Astrocyte of the hippocampus (primary cell): ENCODE results near the gene TRIM66.

ENCODE experiments used
- DNase-seq: peaks from one replicate; pipeline ENCODE4 v3.0.0; 2011; ENCODE audit warnings: low read depth, low spot score

The TRIM66 gene

GRCh38 chr11:8612522-8612921 is 69.9 kb downstream of the TRIM66 start:
- DNase-seq = no peak

- peak; percentile 36 for DNase-seq
These were observed 71.8 kb downstream of the TRIM66 start for GRCh38 chr11:8610532-8611116.

- peak; percentile 33 for DNase-seq
These were observed 73.8 kb downstream of the TRIM66 start for GRCh38 chr11:8608652-8609051.

- DNase-seq = peak; percentile 9
These were observed 76.4 kb downstream of the TRIM66 start for GRCh38 chr11:8605971-8606563.

- peak; percentile 94 for DNase-seq
These were observed 78.3 kb downstream of the TRIM66 start for GRCh38 chr11:8604078-8604723.

GRCh38 chr11:8603696-8604077 is 78.8 kb downstream of the TRIM66 start:
- no peak for DNase-seq

GRCh38 chr11:8601376-8602133 is 80.9 kb downstream of the TRIM66 start:
- DNase-seq = no peak

GRCh38 chr11:8598506-8598905 is 84.0 kb downstream of the TRIM66 start:
- no peak for DNase-seq

- peak; percentile 36 for DNase-seq
These were observed 85.3 kb downstream of the TRIM66 start for GRCh38 chr11:8597182-8597581.

GRCh38 chr11:8596504-8597046 is 85.9 kb downstream of the TRIM66 start:
- no peak for DNase-seq

- DNase-seq = peak; percentile 79
These were observed 88.2 kb downstream of the TRIM66 start, which contains the start of gene STK33 for GRCh38 chr11:8593935-8594909. TSS of gene STK33 (minus strand) at chr11:8594228. CDS start at chr11:8474905, 119,323 bp downstream.

- DNase-seq = no peak
These were observed 89.0 kb downstream of the TRIM66 start for GRCh38 chr11:8593455-8593854.

GRCh38 chr11:8587915-8588314 is 94.5 kb downstream of the TRIM66 start:
- DNase-seq = no peak

GRCh38 chr11:8586805-8587204 is 95.7 kb downstream of the TRIM66 start:
- no peak for DNase-seq

- DNase-seq = no peak
These were observed 96.3 kb downstream of the TRIM66 start for GRCh38 chr11:8586184-8586583.

- DNase-seq = peak; percentile 25
These were observed 98.0 kb downstream of the TRIM66 start for GRCh38 chr11:8584511-8584910.

- DNase-seq = peak; percentile 57
These were observed 98.4 kb downstream of the TRIM66 start for GRCh38 chr11:8584082-8584481.

GRCh38 chr11:8581300-8581699 is 101.2 kb downstream of the TRIM66 start:
- DNase-seq = no peak

- DNase-seq = no peak
These were observed 104.5 kb downstream of the TRIM66 start for GRCh38 chr11:8577791-8578581.

GRCh38 chr11:8574798-8575197 is 107.7 kb downstream of the TRIM66 start:
- DNase-seq = no peak
